Measurements from ENCODE around the gene PHF2.

PHF2 gene

DNA sequence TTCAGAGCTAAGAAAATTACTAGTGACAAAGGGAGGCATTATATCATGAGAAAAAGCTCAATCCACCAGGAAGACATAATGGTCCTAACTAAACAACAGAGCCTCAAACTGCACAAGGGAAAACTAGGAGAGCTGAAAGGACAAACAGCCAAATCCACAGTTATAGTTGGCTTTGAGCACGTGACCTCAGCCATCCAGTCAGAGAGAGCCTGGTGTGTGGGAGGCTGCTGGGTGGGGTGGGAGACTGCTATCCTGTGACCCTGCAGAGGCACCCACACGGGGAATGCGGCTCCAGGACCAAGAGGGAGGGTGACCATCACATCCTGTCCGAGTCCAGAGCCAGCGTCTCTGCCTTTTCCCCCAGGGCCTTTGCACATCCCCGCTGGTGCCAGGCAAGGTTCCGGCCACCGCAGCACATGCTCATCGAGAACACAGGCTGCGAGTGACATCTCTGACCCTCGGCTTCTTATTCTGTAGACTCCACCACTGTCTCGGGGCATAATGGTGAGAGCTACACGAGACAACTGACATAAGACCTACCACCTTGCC lies 145.1 kb downstream of the PHF2 start:
- DNase-seq (ENCODE audit: low read depth), result no peak
- TF ChIP-seq, protein P1, sequence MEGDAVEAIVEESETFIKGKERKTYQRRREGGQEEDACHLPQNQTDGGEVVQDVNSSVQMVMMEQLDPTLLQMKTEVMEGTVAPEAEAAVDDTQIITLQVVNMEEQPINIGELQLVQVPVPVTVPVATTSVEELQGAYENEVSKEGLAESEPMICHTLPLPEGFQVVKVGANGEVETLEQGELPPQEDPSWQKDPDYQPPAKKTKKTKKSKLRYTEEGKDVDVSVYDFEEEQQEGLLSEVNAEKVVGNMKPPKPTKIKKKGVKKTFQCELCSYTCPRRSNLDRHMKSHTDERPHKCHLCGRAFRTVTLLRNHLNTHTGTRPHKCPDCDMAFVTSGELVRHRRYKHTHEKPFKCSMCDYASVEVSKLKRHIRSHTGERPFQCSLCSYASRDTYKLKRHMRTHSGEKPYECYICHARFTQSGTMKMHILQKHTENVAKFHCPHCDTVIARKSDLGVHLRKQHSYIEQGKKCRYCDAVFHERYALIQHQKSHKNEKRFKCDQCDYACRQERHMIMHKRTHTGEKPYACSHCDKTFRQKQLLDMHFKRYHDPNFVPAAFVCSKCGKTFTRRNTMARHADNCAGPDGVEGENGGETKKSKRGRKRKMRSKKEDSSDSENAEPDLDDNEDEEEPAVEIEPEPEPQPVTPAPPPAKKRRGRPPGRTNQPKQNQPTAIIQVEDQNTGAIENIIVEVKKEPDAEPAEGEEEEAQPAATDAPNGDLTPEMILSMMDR (IDR thresholded peaks at IDR 0.05; ENCODE audit: insufficient read depth, low read depth, low read length, missing control alignments), result no peak
- H3K4me3 ChIP-seq (ENCODE audit: low read length), result no peak overlapping the region

DNA sequence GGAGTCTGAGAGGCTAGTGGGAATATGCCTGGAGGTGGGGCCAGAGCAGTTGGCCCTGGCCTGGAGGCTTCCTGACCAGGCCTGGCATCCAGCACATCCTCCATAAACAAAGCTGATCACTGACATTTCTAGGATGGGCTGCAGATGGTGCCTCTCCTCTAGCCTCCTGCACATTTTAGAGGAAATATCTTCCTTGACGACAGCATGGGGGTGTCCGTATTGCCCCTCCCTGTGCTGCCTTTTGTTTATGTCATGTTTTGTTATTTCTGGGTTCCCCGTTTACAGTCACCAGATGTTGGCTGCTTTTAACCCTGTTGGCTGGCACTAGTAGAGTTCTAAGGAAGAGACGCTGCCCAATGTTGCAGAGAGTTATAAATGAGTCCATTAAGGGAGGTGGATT lies 148.5 kb downstream of the PHF2 start:
- no peak overlapping the region for H3K4me3 ChIP-seq (ENCODE audit: low read length)
- DNase-seq (ENCODE audit: low read depth), result no peak
- TF ChIP-seq, protein P1 (IDR thresholded peaks at IDR 0.05; ENCODE audit: insufficient read depth, low read depth, low read length, missing control alignments), result no peak

DNA sequence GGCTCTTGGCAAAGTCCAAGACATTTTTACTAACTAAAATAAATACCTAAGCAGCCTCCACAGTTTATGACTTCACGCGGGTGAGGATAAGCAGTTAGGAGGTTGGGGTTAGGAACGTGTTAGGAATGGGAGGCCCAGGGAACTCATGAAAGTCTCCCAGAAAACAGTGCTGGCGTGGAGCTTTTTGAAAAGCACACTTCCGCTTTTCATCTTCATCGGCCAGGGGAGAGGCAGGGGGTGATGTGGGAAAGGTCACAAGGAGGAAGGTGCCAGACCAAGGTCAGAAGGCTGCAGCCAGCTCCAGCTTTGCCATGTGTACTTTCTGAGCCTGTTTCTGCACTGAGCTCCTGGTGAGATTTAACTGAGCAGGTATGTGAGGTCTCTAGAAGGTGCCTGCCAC lies 149.0 kb downstream of the PHF2 start:
- no peak overlapping the region for H3K4me3 ChIP-seq (ENCODE audit: low read length)
- DNase-seq (ENCODE audit: low read depth), result no peak
- TF ChIP-seq, protein P1 (IDR thresholded peaks at IDR 0.05; ENCODE audit: insufficient read depth, low read depth, low read length, missing control alignments), result no peak

DNA sequence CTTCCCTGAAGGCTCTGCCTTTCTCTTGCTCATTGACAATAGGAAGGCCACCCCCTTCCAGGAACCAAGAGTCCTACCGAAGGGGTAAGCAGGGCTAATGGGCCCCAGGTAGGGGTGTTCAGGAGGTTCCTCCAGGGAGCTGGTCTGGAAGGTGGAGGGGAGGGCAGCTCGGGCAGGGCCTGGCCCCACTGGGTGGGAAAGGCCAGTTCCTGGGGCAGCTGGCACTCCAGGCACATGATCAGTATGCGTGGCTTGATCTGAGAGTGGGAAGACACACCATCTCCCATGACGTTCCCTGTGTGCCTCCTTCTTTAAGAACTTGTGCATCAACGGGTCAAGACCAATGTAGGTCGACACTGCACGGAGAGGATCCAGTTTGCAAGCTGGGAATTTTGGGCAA lies 149.8 kb downstream of the PHF2 start:
- TF ChIP-seq, protein P1 (IDR thresholded peaks at IDR 0.05; ENCODE audit: insufficient read depth, low read depth, low read length, missing control alignments), result no peak
- DNase-seq (ENCODE audit: low read depth), result no peak
- no peak overlapping the region for H3K4me3 ChIP-seq (ENCODE audit: low read length)
